ENCODE measurements around the gene H2AZ1. TPM values are rescaled to one million over a fixed set of nuclear protein-coding genes. Genes with fewer than 3 reads are reported as not detected.

The H2AZ1 gene
- total RNA-seq, result 226 and 741 TPM in 2 replicates

DNA sequence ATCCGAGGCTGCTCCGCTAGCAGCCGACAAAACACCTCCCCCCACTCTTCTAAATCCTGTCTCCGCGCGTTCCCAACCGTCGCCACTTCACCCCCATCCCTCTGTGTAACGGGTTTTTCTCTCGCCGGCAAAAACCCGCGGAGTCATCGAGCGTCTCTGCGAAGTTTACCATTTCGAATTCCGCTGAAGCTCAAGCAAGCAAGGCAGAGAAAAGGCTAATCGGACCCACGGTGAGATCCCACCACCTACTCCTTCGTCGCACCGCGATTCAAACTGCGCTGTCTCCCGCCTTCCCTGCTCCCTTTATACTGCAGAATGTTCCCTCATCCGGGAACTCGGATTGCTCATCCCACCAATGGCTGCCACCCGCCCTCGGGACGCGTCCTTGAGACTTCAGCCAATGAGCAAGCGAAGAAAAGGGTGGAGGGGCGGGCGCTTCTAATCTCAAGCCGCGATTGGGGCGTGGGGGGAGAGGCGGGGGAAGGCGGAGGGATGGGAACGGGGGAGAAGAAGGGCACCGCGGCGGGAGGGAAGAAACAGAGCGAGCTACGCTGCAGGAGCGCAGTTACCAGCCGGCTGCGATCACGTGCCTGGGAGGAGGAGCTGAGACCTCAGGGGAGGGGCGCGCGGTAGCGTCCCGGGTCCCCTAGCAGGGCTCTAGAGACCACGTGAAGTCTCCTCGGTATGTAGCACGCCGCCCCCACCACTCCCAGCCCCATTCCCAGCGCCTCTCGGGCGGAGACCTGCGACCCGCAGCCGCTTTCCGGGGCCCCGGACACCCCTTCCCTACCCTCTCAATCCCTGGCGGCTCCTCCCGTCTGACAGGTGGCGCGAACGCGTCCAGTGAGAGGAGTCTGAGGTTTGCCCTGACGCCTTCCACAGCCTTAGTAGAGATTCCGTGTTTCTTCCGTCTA, at the start of gene H2AZ1:
Gene H2AZ1 (minus strand): TSS at position 277 of the 914 bp plus-strand sequence. CDS start 105 bp downstream, at position 172.

DNA sequence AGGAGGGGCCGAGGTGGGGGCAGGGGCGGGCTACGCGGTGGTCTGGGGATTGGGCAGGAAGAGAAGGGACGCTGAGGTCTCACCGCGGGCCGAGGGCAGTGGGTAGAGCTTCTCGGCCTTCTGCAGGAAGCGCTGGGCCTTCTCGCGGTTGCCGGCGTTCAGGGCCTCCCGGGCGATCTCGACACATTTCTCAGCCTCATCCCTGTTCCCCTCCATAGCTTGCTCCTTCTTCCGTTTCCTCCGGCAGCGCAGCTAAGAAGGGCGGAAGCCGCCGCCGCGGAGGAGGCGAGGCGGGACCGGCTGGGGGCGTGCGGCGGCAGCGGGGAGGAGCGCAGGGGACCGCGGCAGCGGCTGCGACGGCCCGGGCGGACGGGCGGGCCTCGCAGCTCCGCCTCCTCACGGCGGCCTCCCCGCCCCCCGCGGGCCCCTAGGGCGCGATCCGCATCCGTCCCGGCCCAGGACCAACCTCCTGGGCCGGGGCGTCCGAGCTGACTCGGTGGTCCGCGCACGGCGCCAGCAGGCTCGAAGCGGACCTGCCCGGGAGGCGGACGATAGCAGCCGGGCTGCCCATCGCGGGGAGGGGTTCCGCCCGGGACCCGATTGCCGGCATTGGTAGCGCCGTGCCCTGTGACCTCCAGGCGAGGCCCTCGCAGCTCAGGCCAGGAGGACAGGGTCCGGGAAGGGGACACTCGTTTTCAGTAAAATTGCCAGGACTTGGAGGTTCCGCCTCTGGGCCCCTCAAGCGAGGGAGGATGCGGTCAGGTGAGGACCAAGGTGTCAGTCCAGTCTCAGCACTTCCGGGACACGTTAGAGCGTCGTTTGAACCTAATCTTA, 3.5 kb downstream of the H2AZ1 start, which contains the start of gene DNAJB14:
Gene DNAJB14 (minus strand): TSS at position 263 of the 834 bp plus-strand sequence. CDS start 47 bp downstream, at position 216.

Other genes with a start within 250 kb of the H2AZ1 start
- not detected in 2 replicates for gene DAPP1, start 133.4 kb downstream of the H2AZ1 start, total RNA-seq
- 39.5 and 45.5 TPM in 2 replicates for gene LAMTOR3, start 55.8 kb downstream of the H2AZ1 start, total RNA-seq
- 42.2 and 43.5 TPM in 2 replicates for gene DNAJB14, start 3.7 kb downstream of the H2AZ1 start, total RNA-seq
- 9.2 and 11.3 TPM in 2 replicates for gene DDIT4L, start 240.2 kb upstream of the H2AZ1 start, total RNA-seq